Breast epithelium (tissue), 3 donors: ENCODE data around the gene PRG3.

Experiments used
- POLR2A ChIP-seq: fragments of 450-650 bp; IDR thresholded peaks from one replicate; pipeline ENCODE4 v1.6.1; 2016; ENCODE audit warnings: antibody characterized with exemption, mild to moderate bottlenecking, moderate library complexity
- POLR2AphosphoS5 ChIP-seq, 3 donors: sonication (generic); formaldehyde crosslinking; IDR thresholded peaks; one replicate each; pipeline ENCODE4 v1.6.1; 2017; ENCODE audit warnings: antibody characterized with exemption in 3 of 3
- TF ChIP-seq, protein P1 (sequence below), 3 donors: fragments of 450-650 bp; IDR thresholded peaks; one replicate each; pipeline ENCODE4 v1.5.1; 2016 to 2017; ENCODE audit warnings: antibody characterized with exemption in 3 of 3, mild to moderate bottlenecking in 3 of 3, moderate library complexity in 3 of 3

- TF ChIP-seq, protein P1, sequence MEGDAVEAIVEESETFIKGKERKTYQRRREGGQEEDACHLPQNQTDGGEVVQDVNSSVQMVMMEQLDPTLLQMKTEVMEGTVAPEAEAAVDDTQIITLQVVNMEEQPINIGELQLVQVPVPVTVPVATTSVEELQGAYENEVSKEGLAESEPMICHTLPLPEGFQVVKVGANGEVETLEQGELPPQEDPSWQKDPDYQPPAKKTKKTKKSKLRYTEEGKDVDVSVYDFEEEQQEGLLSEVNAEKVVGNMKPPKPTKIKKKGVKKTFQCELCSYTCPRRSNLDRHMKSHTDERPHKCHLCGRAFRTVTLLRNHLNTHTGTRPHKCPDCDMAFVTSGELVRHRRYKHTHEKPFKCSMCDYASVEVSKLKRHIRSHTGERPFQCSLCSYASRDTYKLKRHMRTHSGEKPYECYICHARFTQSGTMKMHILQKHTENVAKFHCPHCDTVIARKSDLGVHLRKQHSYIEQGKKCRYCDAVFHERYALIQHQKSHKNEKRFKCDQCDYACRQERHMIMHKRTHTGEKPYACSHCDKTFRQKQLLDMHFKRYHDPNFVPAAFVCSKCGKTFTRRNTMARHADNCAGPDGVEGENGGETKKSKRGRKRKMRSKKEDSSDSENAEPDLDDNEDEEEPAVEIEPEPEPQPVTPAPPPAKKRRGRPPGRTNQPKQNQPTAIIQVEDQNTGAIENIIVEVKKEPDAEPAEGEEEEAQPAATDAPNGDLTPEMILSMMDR (IDR thresholded peaks at IDR 0.05), result no peak
- TF ChIP-seq POLR2A, result no peak
- peak; percentile 17 to 92 (median 70) for TF ChIP-seq POLR2AphosphoS5 (IDR thresholded peaks at IDR 0.05)
Observed at GRCh38 chr11:57424792-57425564, 44.0 kb upstream of the PRG3 start.
